ENCODE data around the gene GPR52. TPM values are rescaled to one million over a fixed set of nuclear protein-coding genes. Genes with fewer than 3 reads are reported as not detected.

Gene GPR52
- total and polyA plus RNA-seq, 7 donors: 0.28 to 2.5 (median 1.5) TPM; not detected in 2

DNA sequence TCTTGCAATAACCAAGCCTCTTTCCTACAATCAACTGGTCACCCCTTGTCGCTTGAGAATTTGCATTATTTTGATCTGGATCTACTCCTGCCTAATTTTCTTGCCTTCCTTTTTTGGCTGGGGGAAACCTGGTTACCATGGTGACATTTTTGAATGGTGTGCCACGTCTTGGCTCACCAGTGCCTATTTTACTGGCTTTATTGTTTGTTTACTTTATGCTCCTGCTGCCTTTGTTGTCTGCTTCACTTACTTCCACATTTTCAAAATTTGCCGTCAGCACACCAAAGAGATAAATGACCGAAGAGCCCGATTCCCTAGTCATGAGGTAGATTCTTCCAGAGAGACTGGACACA is 743 bp downstream of the GPR52 start:
- Histone ChIP-seq H3K4me1 (peaks cover 0 to 15% (median 12%) of the 10 kb centered on the region in 4 donors), H3K27ac (no peak overlapping the region), H3K9me3 (no peaks in the 10 kb centered on the region), H3K36me3 (no peaks in the 10 kb centered on the region), H3K27me3 (no peaks in the 10 kb centered on the region), H3K4me3 (no peak overlapping the region)
- DNase-seq: no peak
- intact Hi-C loops (cut with DNase I): no loop called here
- TF ChIP-seq EP300 (IDR thresholded peaks at IDR 0.05) (no peak), CTCF (IDR thresholded peaks at IDR 0.05) (no peak), POLR2A (IDR thresholded peaks at IDR 0.05) (no peak), POLR2AphosphoS5 (IDR thresholded peaks at IDR 0.05) (no peak)
- WGBS, 2 donors: 66 to 82% methylated on average over 5 of the region's 5 CpGs

DNA sequence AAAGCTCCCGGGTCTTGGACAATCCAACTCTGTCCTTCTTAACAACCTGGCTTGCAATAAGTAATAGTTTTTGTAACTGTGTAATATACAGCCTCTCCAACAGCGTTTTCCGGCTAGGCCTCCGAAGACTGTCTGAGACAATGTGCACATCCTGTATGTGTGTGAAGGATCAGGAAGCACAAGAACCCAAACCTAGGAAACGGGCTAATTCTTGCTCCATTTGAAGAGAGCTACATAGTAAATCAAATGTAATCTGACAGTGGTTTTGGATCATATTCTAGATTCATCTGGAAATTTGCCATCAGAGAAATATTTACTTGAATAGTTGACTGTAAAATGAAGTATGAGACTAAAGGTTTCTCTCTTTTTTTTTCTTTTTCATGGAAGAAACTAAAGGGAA is 1.2 kb downstream of the GPR52 start:
- Histone ChIP-seq H3K4me1 (peaks cover 0 to 15% (median 12%) of the 10 kb centered on the region in 4 donors), H3K9me3 (no peaks in the 10 kb centered on the region), H3K4me3 (no peak overlapping the region), H3K27ac (no peak overlapping the region), H3K27me3 (no peaks in the 10 kb centered on the region), H3K36me3 (no peaks in the 10 kb centered on the region)
- WGBS, 2 donors: 75 to 84% methylated on average over 5 of the region's 5 CpGs
- DNase-seq: no peak
- TF ChIP-seq POLR2AphosphoS5 (IDR thresholded peaks at IDR 0.05) (no peak), EP300 (IDR thresholded peaks at IDR 0.05) (no peak), POLR2A (IDR thresholded peaks at IDR 0.05) (no peak), CTCF (IDR thresholded peaks at IDR 0.05) (no peak)
- intact Hi-C loops (cut with DNase I): no loop called here

DNA sequence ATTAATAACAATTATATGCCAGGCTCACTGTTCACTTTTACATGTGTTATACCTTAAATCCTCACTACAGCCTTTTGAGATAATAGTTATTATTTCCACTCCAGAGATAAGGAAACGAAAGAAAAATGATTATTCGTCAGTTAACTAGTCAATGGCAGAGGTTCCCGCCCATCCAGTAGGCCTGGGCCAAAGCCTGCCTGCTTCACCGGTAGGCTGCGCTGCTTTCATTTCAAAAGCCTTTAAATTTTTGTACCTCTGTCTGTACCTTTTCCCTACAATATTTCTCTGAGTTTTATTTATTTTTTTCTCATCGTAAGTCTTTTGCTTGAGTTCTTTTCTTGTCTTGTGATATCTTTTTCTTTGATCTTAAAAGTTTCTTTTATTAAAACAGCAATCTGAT is 3.6 kb downstream of the GPR52 start:
- intact Hi-C loops (cut with DNase I): no loop called here
- Histone ChIP-seq H3K9me3 (no peaks in the 10 kb centered on the region), H3K27ac (no peak overlapping the region), H3K36me3 (no peaks in the 10 kb centered on the region), H3K27me3 (no peaks in the 10 kb centered on the region), H3K4me3 (no peak overlapping the region), H3K4me1 (peaks cover 0 to 15% (median 12%) of the 10 kb centered on the region in 4 donors)
- WGBS, 2 donors: 95 to 97% methylated on average over 6 of the region's 6 CpGs
- DNase-seq: no peak
- TF ChIP-seq EP300 (IDR thresholded peaks at IDR 0.05) (no peak), POLR2AphosphoS5 (IDR thresholded peaks at IDR 0.05) (no peak), POLR2A (IDR thresholded peaks at IDR 0.05) (no peak), CTCF (IDR thresholded peaks at IDR 0.05) (no peak)

- intact Hi-C loops (cut with DNase I): no loop called here
- no peak for DNase-seq
- Histone ChIP-seq H3K4me3 (no peak overlapping the region), H3K4me1 (no peaks in the 10 kb centered on the region), H3K27me3 (no peaks in the 10 kb centered on the region), H3K9me3 (no peaks in the 10 kb centered on the region), H3K36me3 (no peaks in the 10 kb centered on the region), H3K27ac (no peak overlapping the region)
- no peak for TF ChIP-seq POLR2A (IDR thresholded peaks at IDR 0.05)
- no peak for TF ChIP-seq POLR2AphosphoS5 (IDR thresholded peaks at IDR 0.05)
- 96 to 98% methylated on average over 2 of the region's 2 CpGs for WGBS, 2 donors
These were observed 18.1 kb downstream of the GPR52 start for GRCh38 chr1:174465855-174466254.

DNA sequence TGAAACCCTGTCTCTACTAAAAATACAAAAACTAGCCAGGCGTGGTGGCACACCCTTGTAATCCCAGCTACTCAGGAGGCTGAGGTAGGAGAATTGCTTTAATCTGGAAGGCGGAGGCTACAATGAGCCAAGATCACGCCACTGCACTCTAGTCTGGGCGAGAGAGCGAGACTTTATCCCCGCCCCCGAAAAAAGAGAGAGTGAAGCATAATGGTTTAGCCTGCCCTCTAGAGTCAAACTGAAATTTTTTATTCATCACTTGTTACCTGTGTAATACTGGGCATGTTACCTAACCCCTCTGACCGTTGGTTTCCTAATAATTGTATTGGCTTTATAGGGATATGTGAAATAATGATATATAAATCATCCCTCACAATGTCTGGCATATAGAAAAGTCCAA is 18.8 kb downstream of the GPR52 start:
- no peak for TF ChIP-seq POLR2AphosphoS5 (IDR thresholded peaks at IDR 0.05)
- no peak for TF ChIP-seq EP300 (IDR thresholded peaks at IDR 0.05)
- no peak for TF ChIP-seq CTCF (IDR thresholded peaks at IDR 0.05)
- no peak for TF ChIP-seq POLR2A (IDR thresholded peaks at IDR 0.05)
- intact Hi-C loops (cut with DNase I): no loop called here
- Histone ChIP-seq H3K4me3 (no peak overlapping the region), H3K27me3 (no peaks in the 10 kb centered on the region), H3K9me3 (no peaks in the 10 kb centered on the region), H3K36me3 (no peaks in the 10 kb centered on the region), H3K27ac (no peak overlapping the region), H3K4me1 (no peaks in the 10 kb centered on the region)
- no peak for DNase-seq
- 94 to 95% methylated on average over 8 of the region's 8 CpGs for WGBS, 2 donors
